HG02798 (cell line): ENCODE measurements around the gene ATP8B1.
A peak's percentile ranks its signal among the peaks of the same experiment; 100 is the strongest.
"Not testable (repeated sequence)": the region's sequence is repeated elsewhere in the genome, so short reads cannot be mapped to it uniquely, and the experiment has no call there.

Experiments
- ATAC-seq: cut with Tn5 transposase; IDR thresholded peaks from one replicate; pipeline ENCODE4 v1.9.1; 2021; ENCODE audit warnings: mild to moderate bottlenecking; ENCODE audit not compliant: unreplicated experiment, poor library complexity

Gene ATP8B1

DNA sequence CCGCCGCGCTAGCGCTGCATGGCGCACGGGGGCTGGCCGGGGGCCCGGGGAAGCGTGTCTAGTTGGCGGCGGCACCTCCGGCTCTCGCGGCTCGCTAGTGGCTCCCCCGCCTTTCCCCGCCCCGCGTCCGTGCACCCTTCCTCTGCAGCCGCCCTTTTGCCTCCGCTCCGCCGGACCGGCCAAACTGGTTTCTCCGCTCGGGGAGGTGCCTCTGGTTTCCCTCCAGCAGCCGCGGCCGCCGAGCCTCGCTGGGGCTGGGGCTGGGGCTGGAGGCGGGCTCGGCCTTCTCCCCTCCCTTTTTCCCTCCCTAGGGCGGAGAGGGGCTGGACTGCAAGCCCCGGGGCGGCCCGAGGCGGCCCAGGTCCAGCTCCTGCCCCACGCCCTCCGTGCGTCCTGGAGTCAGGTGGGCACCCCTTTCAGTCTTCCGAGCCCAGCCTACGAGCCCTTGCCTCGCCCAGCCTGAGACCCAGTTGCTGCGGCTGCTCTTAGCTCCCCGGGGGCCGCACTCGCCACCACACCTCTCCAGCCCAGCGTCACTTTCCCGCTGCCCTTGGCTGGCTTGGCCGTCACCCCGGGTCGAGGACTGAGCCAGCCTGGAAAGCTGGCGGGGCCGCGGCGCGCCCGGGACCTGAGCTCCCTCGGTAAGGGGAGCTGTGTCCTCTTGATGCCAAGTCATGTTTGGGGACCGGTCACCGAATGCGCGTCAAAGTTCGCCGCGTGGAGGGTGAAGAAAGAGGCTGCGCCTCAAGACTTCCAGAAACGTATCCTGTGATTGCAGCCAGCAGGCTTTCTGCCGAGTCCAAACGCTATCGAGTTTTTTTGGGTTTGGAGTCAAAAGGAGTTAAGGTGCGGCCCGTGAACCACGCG, at the start of gene ATP8B1:
Gene ATP8B1 (minus strand): TSS at position 213 of the 867 bp plus-strand sequence. CDS start 71,508 bp downstream, outside the sequence.
- ATAC-seq, result peak; percentile 58

DNA sequence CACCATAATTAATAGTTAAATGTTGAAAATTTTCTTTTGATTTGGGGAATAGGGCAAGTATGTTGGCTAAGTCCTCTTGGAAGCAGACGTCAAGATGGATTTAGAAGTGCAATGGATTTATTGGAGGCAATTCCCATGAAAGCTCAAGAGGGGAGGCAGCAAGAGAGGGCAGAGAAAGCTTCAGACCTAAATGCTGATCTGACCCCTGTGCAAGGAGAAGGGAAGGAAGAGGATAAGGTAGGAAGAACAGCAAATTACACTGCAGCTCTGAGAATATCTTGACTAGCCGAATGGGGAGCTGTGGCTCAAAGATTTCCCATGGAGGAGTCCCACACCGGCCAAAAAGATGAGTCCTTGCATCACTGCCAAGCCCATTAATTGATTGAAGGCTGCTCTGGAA, 46.9 kb upstream of the ATP8B1 start:
- no peak for ATAC-seq

DNA sequence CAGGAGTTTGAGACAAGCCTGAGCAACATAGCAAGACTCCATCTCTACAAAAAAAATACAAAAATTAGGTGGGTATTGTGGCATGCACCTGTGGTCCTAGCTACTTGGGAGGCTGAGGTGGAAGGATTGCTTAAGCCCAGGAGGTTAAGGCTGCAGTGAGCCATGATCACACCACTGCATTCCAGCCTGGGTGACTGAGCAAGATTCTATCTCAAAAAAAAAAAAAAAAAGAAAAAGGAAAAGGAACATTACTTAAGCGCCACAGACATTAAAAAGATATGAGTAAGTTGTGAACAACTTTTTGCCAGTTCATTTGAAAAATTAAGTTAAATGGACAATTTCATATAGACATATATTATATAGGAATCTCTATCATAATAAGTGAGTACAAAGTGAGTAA, 45.3 kb upstream of the ATP8B1 start:
- not testable (repeated sequence) for ATAC-seq

DNA sequence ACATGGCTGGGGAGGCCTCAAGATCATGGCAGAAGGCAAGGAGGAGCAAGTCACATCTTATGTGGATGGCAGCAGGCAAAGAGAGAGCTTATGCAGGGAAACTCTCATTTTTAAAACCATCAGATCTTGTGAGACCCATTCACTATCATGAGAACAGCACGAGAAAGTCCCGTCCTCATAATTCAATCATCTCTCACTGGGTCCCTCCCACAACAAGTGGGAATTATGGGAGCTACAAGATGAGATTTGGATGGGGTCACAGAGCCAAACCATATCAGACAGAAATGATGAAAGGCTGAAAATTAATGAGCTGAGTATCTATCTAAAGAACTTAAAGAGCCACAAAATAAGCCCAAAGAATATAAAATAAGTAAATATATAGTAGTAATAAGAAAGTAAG, 44.3 kb upstream of the ATP8B1 start:
- not testable (repeated sequence) for ATAC-seq

DNA sequence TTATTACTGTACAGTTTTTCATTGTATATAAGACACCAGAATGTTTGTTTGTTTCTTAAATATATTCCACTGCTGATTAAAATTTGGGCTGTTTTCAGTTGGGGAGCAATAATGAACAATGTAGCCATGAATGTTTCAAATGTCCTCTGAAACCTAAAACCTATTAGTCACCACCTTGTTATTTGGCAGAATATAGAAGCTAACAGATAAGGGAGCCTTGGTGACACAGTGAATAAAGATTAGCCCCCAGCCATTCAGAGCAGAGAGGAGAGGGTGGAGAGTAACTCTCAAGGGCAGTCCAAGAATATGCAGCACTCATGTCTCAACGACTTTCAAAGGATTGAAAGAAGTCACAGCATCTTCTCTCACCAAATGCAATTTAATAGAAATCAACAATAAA, 43.1 kb upstream of the ATP8B1 start:
- ATAC-seq, result no peak

DNA sequence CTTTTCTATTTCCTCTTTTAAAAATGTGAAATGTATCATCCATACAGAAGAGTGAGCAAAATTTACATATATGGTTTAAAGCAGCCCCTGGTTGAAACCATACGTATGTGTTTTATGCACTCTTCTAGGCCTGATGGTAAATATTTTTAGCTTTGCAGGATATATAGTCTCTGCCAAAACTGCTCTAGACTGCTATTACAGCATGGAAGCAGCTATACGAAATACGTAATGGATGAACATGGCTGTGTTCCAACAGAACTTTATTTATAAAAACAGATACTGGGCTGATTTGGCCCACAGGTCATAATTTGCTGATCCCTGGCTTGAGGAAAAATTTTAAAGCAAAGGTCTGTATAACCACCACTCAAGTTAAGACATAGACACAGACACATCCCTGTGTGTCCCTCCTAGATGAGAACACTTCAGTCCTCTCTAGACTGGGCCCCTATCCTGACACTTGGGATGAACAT, 42.5 kb upstream of the ATP8B1 start:
- ATAC-seq, result no peak

DNA sequence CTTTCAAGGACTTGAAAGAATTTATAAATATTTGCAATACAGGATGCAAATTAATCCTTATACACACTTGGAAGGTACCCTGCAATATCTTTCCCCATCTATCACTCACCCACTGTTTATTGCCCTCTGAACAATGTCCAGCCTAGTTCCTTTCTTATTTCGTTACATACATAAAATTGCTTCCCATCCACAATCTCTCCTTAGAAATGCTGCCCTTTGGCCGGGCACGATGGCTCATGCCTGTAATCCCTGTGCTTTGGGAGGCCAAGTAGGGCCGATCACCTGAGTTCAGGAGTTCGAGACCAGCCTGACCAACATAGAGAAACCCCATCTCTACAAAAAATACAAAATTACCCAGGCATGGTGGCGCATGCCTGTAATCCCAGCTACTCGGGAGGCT, 41.2 kb upstream of the ATP8B1 start:
- no peak for ATAC-seq

DNA sequence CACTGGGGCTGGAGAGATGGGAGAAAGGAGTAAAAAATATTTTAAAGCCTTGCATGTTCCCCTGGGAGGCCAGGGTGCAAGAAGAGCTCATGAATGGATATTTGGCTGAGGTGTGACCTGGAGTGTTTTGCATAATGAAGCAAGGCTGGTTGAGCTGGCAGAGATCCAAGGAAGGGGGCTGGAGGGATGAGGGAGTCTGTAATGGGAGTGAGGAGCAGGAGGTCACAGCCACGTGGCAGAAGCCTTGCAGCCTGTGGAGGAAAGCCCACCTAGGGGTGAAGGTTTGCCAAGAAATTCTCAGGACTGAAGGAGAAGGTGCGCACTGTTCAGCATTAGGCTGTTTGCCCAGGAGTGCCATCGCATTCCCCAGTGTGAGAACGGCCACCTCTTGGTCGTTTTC, 40.3 kb upstream of the ATP8B1 start:
- no peak for ATAC-seq

DNA sequence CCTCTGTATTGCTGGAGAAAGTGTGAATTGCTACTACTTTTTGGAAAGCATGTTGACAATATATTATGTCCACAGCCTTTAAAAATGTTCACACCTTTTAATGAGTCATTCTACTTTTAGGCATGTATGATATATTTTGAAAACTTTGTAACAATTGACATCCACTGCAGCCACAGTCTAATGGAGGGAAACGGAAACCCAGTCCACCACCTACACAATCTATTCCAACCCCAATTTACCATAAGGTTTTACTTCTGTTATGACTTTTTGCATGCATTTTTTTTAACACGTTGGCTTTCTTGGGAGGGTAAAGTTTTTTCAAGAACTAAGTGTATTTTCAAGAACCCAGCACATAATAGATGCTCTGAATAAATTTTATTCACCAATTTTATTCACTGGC, 38.5 kb upstream of the ATP8B1 start:
- ATAC-seq, result peak; percentile 47

DNA sequence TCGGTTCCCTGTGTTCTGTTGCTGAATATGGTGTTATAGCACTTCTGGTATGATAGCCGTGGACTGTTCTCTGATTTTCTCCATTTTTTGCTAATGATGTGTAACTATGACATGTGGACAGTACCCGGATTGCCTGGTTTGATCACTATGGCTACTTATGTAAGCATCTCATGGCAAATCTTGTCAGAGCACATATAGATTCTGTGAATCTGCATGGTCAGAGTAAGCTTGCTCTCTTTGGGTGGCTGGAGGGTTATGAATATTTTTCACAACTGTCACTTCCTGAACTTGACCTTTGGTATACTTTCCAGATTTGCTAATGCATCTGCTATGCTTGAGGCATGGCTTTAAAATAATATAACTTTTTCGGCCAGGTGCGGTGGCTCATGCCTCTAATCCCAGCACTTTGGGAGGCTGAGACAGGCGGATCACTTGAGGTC, 36.8 kb upstream of the ATP8B1 start:
- ATAC-seq, result no peak

DNA sequence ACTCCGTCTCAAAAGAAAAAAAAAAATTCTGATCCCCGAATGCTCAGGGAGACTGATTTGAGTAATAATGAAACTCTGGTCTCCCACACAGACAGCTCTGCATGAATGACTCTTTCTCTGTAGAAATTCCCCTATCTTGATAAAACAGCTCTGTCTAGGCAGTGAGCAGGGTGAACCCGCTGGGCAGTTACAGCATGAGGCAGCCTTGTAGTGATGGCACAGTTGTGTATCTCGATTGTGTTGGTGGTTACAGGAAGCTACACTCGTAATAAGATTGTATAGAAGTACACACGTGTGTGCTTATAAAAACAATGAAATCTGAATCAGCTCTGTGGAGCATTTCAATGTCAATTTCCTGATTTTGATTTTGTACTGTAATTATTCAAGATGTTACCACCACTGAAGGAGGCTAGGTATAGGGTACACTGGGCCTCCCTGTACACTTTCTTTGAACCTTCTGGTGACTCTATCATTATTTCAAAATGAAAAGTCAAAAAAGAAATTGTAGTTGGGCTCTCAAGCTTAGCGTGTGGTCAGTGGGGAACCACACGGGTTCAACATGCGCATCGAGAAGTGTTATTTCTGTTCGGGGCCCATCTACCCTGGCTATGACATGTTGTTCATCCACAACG, 34.9 kb upstream of the ATP8B1 start:
- ATAC-seq, result peak; percentile 84

DNA sequence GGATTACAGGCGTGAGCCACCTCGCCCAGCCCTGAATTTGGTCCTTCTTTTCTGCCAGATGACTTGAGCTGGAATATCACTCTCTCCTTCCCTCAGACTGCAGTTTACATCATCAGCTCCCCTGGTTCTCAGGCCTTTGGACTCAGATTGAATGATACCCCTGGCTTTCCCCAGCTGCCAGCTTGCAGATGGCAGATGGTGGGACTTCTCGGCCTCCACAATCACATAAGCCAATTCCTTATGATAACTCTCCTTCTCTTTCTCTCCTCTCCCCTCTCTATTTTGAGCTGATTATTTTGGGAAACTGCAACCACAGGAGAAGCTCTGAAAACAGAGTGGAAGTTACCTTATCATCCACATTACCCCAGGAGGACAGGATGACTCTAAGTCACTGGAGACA, 33.4 kb upstream of the ATP8B1 start:
- ATAC-seq, result no peak

DNA sequence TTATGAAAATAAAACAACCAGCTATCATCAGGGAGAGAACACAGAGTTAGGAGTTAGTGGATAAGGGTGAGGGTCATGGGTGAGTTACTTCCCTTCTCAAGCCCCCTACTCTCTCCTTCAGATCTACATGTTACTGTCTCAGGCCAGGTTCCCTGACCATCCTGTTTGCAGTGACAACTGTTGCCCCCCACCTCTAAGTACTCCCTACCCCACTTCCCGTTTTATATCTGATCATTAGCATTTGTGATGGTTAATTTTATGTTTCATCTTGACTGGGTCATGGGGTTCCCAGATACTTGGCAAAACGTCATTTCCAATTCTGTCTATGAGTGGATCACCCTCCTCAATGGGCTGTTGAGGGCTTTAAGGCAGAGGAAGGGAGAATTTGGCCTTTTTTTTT, 32.8 kb upstream of the ATP8B1 start:
- no peak for ATAC-seq

DNA sequence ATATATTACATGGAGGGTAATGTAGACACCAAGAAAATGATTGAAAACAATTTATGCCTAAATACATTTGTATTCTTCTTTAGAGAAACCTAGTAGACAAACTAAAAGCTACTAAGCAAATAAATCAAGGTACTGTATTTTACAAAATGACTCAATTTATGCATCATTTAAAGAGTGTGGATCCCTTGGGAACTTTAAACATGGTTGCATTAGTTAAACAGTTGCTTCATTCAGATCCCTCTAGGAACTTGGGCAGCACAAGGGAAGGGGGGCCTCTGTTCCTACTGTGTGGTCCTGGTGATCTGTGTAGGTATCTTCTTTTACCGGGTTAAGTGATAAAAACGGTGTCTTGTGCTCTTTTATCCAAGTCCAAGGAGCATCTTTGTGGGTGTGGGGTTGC, 31.5 kb upstream of the ATP8B1 start:
- no peak for ATAC-seq

DNA sequence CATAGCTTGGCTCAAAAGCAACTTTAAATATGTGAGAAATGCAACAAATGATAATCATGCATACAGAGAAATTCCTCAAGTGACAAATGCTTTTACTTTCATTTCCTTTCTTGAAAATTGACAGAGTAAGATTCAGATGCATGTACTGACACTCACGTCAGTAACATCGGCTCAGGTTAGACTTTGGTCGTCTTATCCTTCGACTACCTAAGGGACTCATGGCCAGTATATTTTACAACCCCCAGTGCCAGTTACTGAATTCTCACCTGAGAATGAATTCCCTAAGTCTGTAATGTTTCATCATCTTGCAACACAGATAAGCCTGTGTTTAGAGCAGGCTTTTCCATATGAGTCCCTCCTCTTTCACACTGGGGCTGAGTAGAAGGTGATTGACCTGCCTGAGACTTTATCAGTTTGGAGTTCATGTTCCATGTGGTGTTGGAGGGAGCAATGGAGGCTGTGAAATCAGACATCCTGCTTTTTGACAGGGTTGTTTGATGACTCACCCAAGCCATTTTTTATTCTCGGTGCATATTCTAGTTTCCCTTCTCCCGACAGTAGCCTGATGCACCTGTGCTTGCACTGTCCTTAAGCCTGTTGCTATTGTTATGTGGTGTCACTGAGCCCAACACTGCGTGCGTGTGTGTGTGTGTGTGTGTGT, 30.5 kb upstream of the ATP8B1 start:
- ATAC-seq, result peak; percentile 50

DNA sequence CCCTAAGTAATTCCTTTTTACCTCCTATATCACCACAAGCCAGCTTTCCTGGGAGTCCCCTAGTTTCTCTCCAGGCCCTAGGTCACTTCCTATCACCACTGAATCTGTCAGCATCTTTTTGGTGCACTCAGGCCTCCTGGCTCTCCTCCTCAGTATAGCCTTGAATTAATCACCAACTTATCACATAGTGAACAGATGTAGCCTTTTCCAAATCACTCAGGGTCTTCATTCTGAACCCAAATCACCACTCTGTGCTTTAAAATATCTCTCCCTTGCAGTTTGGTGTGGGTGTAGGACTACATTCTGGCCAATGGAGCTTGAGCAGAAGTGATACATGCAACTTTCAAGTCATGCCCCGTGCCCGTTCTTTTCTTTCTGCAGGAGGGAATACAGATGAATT, 29.6 kb upstream of the ATP8B1 start:
- no peak for ATAC-seq

DNA sequence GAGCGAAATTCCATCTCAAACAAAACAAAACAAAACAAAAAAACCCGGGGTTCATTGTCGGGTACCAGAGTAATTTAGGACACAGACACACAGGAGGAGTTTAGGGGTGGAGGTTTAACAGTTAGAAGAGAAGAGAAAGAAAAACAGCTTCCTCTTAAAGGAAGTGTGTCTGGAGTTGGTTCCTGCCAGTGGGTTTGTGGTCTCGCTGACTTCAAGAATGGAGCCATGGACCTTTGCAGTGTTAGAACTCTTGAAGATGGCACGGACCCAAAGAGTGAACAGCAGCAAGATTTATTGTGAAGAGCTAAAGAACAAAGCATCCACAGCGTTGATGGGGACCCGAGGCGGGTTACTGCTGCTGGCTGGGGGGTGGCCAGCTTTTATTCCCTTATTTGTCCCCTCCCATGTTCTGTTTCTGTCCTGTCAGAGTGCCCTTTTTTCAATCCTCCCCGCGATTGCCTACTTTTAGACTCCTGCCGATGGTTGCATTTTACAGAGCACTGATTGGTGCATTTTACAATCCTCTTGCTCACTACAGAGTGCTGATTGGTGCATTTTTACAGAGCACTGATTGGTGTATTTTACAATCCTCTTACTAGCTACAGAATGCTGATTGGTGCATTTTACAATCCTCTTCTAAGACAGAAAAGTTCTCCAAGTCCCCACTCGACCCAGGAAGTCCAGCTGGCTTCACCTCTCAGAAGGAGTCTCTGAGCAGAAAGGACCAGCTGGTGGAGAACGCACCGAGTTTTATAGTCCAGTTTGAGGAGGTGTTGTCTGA, 28.7 kb upstream of the ATP8B1 start:
- ATAC-seq, result no peak

DNA sequence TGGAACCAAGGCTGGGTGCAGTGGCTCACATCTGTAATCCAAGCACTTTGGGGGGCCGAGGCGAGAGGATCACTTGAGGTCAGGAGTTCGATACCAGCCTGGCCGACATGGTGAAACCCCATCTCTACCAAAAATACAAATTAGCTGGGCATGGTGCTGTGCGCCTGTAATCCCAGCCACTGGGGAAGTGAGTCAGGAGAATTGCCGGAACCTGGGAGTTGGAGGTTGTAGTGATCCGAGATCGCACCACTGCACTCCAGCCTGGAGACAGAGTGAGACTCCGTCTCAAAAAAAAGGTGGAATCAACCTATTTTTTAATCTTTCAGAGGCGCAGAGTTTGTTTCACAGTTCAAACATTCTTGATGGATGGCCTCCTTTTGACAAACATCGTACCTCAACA, 24.5 kb upstream of the ATP8B1 start:
- no peak for ATAC-seq

DNA sequence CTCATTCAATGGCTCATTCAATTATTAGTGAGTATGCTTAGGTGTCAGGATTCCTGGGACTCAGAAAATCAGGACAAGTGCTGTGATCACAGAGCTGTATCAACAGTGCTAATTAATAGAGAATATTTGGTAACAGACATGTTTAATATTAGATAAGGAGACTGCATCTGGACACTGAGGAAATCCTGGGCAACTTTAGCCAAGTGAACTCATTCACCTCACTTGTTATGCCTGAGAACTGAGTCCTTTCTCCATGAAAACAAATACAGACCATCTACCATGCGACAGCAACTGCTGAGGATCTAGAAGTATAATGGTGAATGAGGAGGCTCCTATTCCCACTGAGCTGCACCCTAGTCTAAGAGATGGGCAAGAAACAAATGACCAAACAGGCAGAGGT, 23.1 kb upstream of the ATP8B1 start:
- ATAC-seq, result no peak

DNA sequence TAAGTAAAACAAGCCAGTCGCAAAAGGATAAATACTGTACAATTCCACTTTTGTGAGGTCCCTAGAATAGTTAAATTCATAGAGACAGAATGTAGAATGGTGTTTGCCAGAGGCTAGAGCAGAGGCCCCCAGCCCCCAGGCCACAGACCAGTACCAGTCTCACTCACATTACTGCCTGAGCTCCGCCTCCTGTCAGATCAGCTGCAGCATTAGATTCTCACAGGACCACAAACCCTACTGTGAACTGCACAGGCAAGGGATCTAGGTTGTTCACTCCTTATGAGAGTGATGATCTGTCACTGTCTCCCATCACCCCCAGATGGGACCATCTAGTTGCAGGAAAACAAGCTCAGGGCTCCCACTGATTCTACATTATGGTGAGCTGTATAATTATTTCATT, 17.5 kb upstream of the ATP8B1 start:
- ATAC-seq, result not testable (repeated sequence)
